ENCODE data around the gene MTMR2. TPM values are rescaled to one million over a fixed set of nuclear protein-coding genes. Genes with fewer than 3 reads are reported as not detected.
A peak's percentile ranks its signal among the peaks of the same experiment; 100 is the strongest.

The MTMR2 gene
- total RNA-seq, 2 donors from 2014 or later = 8.3 to 14.0 TPM

DNA sequence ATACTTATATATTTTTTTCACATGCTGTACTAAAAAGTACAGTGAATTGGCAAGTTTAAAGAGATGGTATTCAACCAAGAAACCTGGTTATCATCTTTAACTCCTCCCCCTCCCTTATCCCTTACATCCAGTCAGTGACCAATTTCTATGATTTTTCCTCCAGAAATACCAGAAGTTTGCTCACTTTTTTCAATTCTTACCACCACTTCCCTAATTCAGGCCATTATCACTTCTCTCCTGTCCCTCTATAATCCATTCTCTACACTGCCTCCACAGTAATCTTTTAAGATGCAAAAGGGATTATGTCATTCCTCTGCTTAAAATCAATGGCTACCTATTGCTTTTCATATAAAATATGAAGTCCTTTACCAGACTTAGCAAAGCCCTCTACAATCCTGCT, 70.8 kb downstream of the MTMR2 start:
- DNase-seq = no peak
- Mint-ChIP-seq H3K4me3 (peak overlapping the region; percentile 9), H3K27me3 (no peaks in the 10 kb centered on the region), H3K4me1 (peaks cover 4% of the 10 kb centered on the region), H3K36me3 (ENCODE audit: low read depth) (no peaks in the 10 kb centered on the region), H3K27ac (no peak overlapping the region)
- no peak for ATAC-seq
- H3K9me3 ChIP-seq (ENCODE audit: control insufficient read depth, low read length, poor library complexity, severe bottlenecking) = no peaks in the 10 kb centered on the region

DNA sequence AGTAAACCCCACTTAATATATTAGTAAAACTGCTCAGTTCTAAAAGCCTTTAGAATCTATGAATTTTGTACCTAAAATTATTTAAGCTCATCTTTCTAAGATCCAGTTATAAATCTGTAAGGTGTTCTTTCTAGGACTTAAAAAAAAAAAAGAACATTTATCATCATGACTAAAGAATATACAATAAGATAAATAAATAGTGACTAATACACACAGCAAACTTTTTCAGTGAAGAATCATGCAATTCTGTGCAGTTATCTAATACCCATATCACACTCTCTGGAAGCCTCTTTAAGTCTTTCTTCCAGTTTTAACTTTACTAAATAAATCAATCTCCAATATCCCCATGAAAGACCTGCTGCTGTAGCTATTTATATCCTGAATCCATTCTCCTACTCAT, 73.8 kb downstream of the MTMR2 start:
- no peaks in the 10 kb centered on the region for H3K9me3 ChIP-seq (ENCODE audit: control insufficient read depth, low read length, poor library complexity, severe bottlenecking)
- H3K27me3 Mint-ChIP-seq = no peaks in the 10 kb centered on the region
- DNase-seq (no peak), ATAC-seq (no peak)
- H3K4me3 Mint-ChIP-seq = no peak overlapping the region
- peaks cover 7% of the 10 kb centered on the region for H3K4me1 Mint-ChIP-seq
- H3K27ac Mint-ChIP-seq = no peak overlapping the region
- peaks cover 2% of the 10 kb centered on the region for H3K36me3 Mint-ChIP-seq (ENCODE audit: low read depth)

GRCh38 chr11:95849087-95849825, 74.7 kb downstream of the MTMR2 start:
- Mint-ChIP-seq H3K36me3 (ENCODE audit: low read depth) (peaks cover 2% of the 10 kb centered on the region), H3K27me3 (no peaks in the 10 kb centered on the region), H3K27ac (peak overlapping the region; percentile 41), H3K4me1 (peaks cover 7% of the 10 kb centered on the region), H3K4me3 (no peak overlapping the region)
- DNase-seq (no peak), ATAC-seq (no peak)
- H3K9me3 ChIP-seq (ENCODE audit: control insufficient read depth, low read length, poor library complexity, severe bottlenecking) = no peaks in the 10 kb centered on the region

DNA sequence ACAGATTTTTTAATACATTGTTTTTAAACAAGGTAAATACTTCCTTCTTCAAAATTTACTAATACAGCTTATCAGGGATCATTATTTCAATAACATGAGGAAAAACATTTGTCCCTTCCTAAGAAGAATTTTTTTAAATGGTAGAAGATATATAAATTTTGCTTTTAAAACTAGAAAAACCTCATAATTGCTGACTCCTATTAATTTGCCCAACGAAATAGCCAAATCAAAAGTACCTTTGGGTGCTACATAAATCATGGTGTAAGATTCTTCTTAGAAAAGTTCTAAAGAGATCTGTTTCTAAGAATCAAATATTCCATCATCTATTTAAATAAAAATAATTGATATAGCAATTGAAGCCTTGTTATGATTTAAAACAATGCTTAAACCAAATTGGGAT, 78.7 kb downstream of the MTMR2 start:
- Mint-ChIP-seq H3K4me1 (peaks cover 3% of the 10 kb centered on the region), H3K4me3 (no peak overlapping the region), H3K36me3 (ENCODE audit: low read depth) (peaks cover 2% of the 10 kb centered on the region), H3K27me3 (no peaks in the 10 kb centered on the region), H3K27ac (no peak overlapping the region)
- no peaks in the 10 kb centered on the region for H3K9me3 ChIP-seq (ENCODE audit: control insufficient read depth, low read length, poor library complexity, severe bottlenecking)
- ATAC-seq = no peak
- no peak for DNase-seq

DNA sequence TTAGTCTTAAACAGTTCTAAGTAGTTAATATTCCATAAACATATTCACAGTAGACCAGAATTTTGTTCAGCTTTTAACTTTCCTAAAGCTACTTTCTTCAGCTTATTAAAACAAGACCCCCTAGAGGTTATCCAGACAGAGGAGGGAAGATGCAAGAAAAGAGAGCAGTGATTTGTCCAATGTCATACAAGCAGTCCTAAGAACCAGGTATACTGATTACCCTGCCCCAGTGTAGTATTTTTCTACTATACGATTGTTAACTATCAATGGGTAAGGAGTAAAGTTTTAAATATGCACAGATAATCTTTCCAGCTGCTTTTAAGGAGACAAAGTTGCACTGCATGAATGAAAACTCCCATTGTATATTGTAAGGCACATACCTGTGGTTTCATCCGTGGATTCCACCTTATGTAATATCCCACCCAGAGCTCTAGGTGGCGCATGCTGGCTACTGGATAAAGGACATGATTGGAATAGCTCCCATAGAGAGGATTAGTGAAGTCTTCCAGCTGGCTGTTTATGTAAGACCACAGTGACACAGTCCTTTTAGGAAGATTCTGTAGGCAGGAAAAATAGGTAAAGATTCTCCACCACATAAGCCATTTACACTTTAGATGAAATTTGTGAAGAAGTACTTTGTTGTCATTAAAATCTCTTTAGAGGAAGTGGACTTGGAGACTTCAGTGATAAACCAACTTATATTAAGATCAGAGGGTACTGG, 88.0 kb downstream of the MTMR2 start:
- Mint-ChIP-seq H3K27me3 (no peaks in the 10 kb centered on the region), H3K36me3 (ENCODE audit: low read depth) (peaks cover 3% of the 10 kb centered on the region), H3K4me1 (peaks cover 6% of the 10 kb centered on the region), H3K4me3 (no peak overlapping the region), H3K27ac (no peak overlapping the region)
- DNase-seq = peak in 2 of 3 donors; percentile 28 to 29
- H3K9me3 ChIP-seq (ENCODE audit: control insufficient read depth, low read length, poor library complexity, severe bottlenecking) = no peaks in the 10 kb centered on the region
- peak; percentile 96 for ATAC-seq

DNA sequence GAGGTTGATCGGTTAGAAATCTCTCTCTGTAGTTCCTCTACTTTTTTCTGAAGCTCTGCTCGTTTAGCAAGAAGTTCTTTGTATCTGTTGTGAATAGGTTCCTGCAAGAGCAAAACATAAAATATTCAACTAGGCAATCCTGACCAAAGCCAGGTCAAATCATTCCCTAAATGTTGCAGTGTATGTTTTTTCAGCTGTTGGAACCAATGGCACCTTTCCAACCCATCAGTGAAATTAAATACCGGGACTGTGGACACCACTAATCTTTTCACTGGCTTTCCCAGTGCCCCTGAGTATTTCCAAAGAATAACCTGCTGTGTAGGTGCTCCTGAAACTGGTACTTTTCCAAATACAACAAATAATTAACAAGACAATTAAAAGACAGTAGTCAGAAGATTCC, 88.6 kb downstream of the MTMR2 start:
- no peak for ATAC-seq
- DNase-seq = no peak
- H3K4me3 Mint-ChIP-seq = no peak overlapping the region
- H3K36me3 Mint-ChIP-seq (ENCODE audit: low read depth) = peaks cover 5% of the 10 kb centered on the region
- no peaks in the 10 kb centered on the region for H3K9me3 ChIP-seq (ENCODE audit: control insufficient read depth, low read length, poor library complexity, severe bottlenecking)
- peaks cover 6% of the 10 kb centered on the region for H3K4me1 Mint-ChIP-seq
- no peak overlapping the region for H3K27ac Mint-ChIP-seq
- H3K27me3 Mint-ChIP-seq = no peaks in the 10 kb centered on the region

DNA sequence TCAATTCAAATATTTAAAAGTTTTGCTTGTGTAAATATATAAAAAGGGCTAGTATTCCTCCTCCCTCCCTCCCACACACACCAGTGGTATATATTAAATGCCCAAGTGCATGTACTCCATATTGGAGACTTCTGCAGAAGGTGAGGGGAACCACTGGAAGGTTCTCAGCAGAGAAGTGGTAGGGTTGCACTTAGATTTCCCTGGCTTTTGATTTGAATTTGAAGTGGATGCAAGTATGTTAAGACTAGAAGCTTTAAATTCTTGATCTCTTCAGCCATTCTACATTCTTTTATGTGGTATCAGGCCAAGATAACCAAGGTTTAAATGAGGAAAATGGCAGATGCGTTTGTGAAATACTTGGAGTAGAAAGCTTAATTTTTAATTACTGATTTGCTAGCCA, 90.5 kb downstream of the MTMR2 start:
- H3K4me3 Mint-ChIP-seq = no peak overlapping the region
- ATAC-seq = no peak
- H3K36me3 Mint-ChIP-seq (ENCODE audit: low read depth) = peaks cover 8% of the 10 kb centered on the region

GRCh38 chr11:95832763-95833162, 91.1 kb downstream of the MTMR2 start:
- H3K36me3 Mint-ChIP-seq (ENCODE audit: low read depth) = peaks cover 8% of the 10 kb centered on the region
- ATAC-seq (no peak), DNase-seq (no peak)
- no peaks in the 10 kb centered on the region for H3K9me3 ChIP-seq (ENCODE audit: control insufficient read depth, low read length, poor library complexity, severe bottlenecking)
- peaks cover 9% of the 10 kb centered on the region for H3K4me1 Mint-ChIP-seq
- H3K4me3 Mint-ChIP-seq = no peak overlapping the region
- peak overlapping the region; percentile 51 for H3K27ac Mint-ChIP-seq
- no peaks in the 10 kb centered on the region for H3K27me3 Mint-ChIP-seq

More for the DNA sequence above, 90.5 kb downstream of the MTMR2 start:
- Mint-ChIP-seq H3K27ac (peak overlapping the region; percentile 4), H3K27me3 (no peaks in the 10 kb centered on the region), H3K4me1 (peaks cover 9% of the 10 kb centered on the region)
- H3K9me3 ChIP-seq (ENCODE audit: control insufficient read depth, low read length, poor library complexity, severe bottlenecking) = no peaks in the 10 kb centered on the region
- no peak for DNase-seq

- H3K9me3 ChIP-seq (ENCODE audit: control insufficient read depth, low read length, poor library complexity, severe bottlenecking) = no peaks in the 10 kb centered on the region
- no peak for ATAC-seq
- Mint-ChIP-seq H3K27me3 (no peaks in the 10 kb centered on the region), H3K27ac (no peak overlapping the region), H3K4me3 (no peak overlapping the region), H3K4me1 (peaks cover 9% of the 10 kb centered on the region), H3K36me3 (ENCODE audit: low read depth) (peaks cover 8% of the 10 kb centered on the region)
- no peak for DNase-seq
Observed at GRCh38 chr11:95831198-95831883, 92.6 kb downstream of the MTMR2 start.

DNA sequence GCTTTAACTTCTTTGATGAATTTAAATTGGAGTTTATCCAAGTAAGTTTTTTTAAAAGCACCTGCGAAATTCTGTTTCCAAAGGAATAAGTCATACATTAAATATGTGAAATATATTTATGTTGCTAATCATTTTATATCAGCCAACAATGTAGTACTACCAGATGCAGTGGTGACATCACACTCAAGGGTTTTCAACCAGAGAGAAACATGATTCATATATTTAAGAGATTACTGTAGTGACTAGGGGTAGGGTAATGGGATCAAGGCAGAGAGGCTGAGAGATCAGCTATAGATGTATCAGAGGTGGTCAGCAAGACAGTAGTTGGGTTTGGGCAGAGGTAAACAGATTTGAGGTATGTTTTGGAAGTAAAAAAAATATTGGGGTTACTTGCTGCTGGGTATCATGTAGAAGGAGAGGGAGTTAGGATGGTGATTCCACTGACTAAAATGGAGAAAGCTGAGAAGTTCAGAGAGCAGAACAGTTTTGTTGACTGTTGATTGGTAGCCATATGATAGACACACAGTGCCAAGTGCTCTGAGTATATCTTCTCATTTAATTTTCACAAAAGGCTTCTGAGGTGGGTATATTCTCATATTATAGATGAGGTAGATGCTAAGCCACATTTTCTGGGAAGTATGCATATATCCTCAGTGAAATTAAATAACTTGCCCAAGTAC, 94.2 kb downstream of the MTMR2 start:
- Mint-ChIP-seq H3K27me3 (no peaks in the 10 kb centered on the region), H3K27ac (peak overlapping the region; percentile 83), H3K36me3 (ENCODE audit: low read depth) (peaks cover 10% of the 10 kb centered on the region), H3K4me1 (peaks cover 6% of the 10 kb centered on the region), H3K4me3 (no peak overlapping the region)
- no peak for ATAC-seq
- DNase-seq = no peak
- H3K9me3 ChIP-seq (ENCODE audit: control insufficient read depth, low read length, poor library complexity, severe bottlenecking) = no peaks in the 10 kb centered on the region

DNA sequence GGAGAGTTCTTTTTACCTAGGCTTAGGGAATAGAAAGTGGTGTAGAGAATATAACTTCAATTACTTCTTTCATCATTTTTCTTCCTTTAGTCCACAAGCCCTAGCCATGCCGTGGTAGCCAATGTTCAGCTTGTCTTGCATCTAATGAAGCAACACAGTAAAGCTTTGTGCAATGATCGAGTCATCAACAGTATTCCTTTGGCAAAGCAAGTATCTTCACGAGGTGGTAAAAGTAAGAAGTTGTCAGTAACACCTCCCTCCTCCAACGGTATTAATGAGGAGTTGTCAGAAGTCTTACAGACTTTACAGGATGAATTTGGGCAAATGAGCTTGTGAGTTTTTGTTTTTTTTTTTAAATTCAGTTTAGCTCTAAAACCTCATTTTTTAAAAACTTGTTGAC, 96.2 kb downstream of the MTMR2 start:
- H3K27ac Mint-ChIP-seq = peak overlapping the region; percentile 11
- H3K4me3 Mint-ChIP-seq = no peak overlapping the region
- no peaks in the 10 kb centered on the region for H3K27me3 Mint-ChIP-seq
- peaks cover 3% of the 10 kb centered on the region for H3K4me1 Mint-ChIP-seq
- peaks cover 7% of the 10 kb centered on the region for H3K36me3 Mint-ChIP-seq (ENCODE audit: low read depth)
- DNase-seq (no peak), ATAC-seq (no peak)
- H3K9me3 ChIP-seq (ENCODE audit: control insufficient read depth, low read length, poor library complexity, severe bottlenecking) = no peaks in the 10 kb centered on the region

GRCh38 chr11:95821640-95822039, 102.3 kb downstream of the MTMR2 start:
- DNase-seq = no peak
- Mint-ChIP-seq H3K36me3 (ENCODE audit: low read depth) (peaks cover 7% of the 10 kb centered on the region), H3K4me1 (no peaks in the 10 kb centered on the region), H3K27ac (no peak overlapping the region), H3K27me3 (no peaks in the 10 kb centered on the region), H3K4me3 (no peak overlapping the region)
- H3K9me3 ChIP-seq (ENCODE audit: control insufficient read depth, low read length, poor library complexity, severe bottlenecking) = no peaks in the 10 kb centered on the region
- ATAC-seq = no peak

GRCh38 chr11:95816037-95816436, 107.9 kb downstream of the MTMR2 start:
- H3K9me3 ChIP-seq (ENCODE audit: control insufficient read depth, low read length, poor library complexity, severe bottlenecking) = no peaks in the 10 kb centered on the region
- H3K36me3 Mint-ChIP-seq (ENCODE audit: low read depth) = peaks cover 2% of the 10 kb centered on the region
- DNase-seq (no peak), ATAC-seq (no peak)
- no peaks in the 10 kb centered on the region for H3K27me3 Mint-ChIP-seq
- no peak overlapping the region for H3K4me3 Mint-ChIP-seq
- peaks cover 7% of the 10 kb centered on the region for H3K4me1 Mint-ChIP-seq
- H3K27ac Mint-ChIP-seq = no peak overlapping the region
